HG03135 (cell line): Measurements from ENCODE around the gene PXT1.
"Not testable (repeated sequence)": the region's sequence is repeated elsewhere in the genome, so short reads cannot be mapped to it uniquely, and the experiment has no call there.

ENCODE experiments used
- ATAC-seq: cut with Tn5 transposase; IDR thresholded peaks from one replicate; pipeline ENCODE4 v1.9.1; 2021; ENCODE audit warnings: mild to moderate bottlenecking, moderate library complexity; ENCODE audit not compliant: unreplicated experiment

The PXT1 gene, protein sequence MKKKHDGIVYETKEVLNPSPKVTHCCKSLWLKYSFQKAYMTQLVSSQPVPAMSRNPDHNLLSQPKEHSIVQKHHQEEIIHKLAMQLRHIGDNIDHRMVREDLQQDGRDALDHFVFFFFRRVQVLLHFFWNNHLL

DNA sequence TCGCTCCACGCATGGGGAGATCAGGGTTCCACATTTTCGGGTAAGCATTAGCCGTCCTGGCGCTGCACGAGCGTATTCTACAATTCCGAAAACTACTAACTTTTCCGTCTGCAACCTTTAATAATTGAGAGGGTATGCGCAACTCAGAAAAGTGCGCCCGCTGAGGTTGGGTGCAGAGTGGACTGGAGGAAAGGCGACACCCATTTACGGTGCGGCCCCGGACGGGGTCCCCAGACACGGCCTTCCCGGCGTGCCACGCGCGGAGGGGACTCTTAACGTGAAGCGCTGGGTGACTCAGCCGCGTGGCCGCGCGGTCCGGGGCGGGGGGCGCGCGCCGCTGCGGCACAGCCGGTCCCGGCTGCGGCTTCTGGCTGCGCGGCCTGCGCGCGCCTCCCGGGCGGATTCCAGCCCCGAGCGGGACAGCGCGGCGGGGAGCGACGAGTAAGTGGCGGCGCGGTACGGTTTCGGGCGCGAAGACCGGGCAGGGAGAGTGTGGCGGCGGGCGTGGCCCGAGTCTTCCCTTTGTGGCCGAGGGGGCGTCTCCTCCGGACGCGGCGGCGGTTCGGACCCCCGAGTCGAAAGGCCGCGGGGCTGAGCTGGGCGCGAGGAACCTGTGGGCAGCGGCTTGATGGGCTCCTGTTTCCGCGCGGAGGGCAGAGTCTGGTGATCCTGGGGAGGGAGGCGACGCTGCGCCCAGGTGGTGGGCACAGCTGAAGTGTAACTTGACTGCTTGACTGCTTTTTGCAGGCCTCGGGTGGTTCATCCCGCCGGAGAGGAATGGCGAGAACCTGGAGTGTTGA, at the start of gene PXT1, which contains the start of gene KCTD20:
PXT1 (minus strand) TSS at position 184 of the 800 bp plus-strand sequence. CDS start 16,772 bp downstream, outside the sequence.
KCTD20 (plus strand) TSS at position 330 of the 800 bp plus-strand sequence. CDS start 27,098 bp downstream, outside the sequence.
- peak; percentile 75 for ATAC-seq

DNA sequence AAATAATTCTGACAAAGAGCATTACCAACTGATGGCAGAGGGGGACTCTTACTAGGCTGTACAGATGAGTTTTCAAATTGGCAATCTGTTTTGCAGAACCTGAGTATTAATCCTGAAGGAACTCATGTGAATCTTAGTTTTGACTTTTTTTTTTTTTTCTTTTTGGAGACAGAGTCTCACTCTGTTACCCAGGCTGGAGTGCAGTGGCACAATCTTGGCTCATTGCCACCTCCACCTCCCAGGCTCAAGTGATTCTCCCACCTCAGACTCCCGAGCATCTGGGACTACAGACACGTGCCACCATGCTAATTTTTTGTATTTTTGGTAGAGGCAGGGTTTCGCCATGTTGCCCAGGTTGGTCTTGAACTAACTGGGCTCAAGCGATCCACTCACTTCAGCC, 49.4 kb upstream of the PXT1 start:
- no peak for ATAC-seq

DNA sequence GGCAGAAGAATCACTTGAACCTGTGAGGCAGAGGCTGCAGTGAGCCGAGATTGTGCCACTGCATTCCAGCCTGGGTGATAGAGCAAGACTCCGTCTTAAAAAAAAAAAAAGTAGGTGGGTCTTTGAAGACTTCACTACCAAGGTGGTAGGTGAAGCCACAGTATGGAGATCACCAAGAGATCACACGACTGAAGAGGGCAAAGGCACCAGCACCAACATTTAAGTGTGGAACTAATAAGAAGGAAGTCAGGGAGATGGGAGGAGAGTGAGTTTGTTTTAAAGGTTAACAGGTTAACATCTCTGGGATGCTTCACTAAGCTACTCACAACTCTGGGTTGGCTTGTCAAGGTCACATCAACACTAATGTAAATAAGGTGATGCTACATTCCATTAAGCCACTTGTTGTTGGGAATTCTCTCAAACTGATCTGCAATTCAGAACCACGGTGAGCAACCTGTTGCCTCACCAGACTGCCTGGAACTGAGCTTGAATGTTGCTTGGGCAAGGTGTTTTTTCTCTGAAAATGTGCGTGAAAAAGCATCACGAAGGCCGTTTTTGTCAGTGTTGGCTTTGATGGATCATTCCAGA, 48.8 kb upstream of the PXT1 start:
- ATAC-seq, result no peak

DNA sequence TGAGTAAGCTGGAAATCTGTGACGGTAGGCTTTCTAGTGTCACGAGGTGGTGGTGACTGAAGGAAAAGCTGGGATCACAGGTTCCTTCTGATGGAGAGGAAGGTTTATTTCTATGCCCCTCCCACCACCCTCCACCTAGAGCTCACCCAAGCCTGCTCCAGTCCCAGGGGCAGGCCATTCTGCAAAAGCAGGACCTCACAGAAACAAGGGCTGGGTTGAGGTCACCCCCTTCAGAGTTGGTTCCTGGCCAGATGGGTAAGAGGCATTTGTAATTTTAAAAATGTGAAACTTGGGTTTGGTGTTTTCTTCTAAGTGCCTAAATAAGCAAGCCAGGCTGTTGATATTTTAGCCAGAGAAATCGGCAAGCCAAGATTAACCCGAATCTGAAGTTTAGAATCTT, 46.8 kb upstream of the PXT1 start:
- ATAC-seq, result no peak

DNA sequence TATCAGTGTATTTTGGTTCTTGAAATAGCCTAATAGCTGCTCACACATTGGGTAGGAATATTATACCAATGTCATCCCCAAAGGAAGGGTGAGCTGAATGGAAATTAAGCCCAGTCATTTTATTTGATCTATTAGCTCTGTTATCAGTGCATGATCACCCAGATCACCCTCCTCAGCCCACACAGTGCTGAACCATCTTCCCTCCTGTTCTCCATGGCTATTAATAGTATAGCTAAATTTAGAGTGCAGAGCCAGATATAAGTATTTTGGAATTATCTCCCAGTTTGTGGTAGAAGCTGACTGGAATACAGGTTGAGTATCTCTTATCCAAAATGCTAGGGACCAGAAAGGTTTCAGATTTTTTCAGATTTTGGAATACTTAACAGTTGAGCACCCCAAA, 45.6 kb upstream of the PXT1 start:
- no peak for ATAC-seq

DNA sequence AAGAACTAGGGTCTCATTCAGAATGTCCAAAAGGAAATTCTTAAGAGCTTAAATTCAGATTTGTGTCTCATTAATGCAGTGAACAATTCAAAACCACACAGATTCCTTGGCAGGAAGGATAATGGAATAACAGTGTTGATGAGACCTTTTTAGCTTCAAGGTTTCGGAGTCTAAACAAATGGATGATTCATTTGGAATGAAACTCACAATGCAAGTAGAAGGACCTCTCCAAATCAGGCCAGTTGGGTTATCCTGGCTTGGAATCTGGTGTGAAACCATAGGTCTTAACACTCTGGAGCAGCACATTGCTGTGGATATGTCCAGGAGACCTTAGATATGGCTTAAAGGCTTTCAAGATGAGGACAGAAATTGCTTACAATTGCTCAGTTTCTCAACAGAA, 45.0 kb upstream of the PXT1 start:
- no peak for ATAC-seq

DNA sequence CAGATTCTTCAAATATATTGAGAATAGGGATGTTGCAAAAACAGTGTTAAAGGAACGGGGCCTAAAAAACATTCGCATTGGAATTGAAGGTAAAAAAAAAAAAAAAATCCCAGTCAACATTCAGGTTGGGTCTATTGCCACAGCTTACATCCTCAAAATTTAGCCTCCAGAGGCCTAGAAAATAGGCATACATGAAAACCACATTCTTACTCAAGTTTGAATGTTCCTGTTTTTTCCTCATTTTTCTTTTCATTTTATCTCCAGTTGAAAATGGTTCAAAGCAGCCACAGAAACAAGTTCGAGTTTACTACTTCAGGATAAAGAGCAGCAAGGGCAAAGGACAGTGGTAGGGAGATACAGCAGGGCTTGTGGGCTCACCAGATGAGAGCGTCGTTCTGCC, 42.1 kb upstream of the PXT1 start:
- ATAC-seq, result no peak

DNA sequence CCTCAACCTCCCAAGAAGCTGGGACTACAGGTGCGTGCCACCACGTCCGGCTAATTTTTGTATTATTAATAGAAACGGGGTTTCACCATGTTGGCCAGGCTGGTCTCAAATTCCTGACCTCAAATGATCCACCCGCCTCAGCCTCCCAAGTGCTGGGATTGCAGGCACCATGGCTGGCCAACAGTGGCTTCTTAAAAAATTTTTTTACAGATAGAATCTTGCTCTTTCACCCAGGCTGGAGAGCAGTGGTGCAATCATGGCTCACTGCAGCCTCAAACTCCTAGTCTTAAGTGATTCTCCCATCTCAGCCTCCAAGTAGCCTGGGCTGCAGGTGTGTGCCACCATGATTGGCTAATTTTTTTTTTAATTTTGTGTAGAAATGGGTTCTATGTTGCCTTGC, 40.7 kb upstream of the PXT1 start:
- ATAC-seq, result not testable (repeated sequence)

DNA sequence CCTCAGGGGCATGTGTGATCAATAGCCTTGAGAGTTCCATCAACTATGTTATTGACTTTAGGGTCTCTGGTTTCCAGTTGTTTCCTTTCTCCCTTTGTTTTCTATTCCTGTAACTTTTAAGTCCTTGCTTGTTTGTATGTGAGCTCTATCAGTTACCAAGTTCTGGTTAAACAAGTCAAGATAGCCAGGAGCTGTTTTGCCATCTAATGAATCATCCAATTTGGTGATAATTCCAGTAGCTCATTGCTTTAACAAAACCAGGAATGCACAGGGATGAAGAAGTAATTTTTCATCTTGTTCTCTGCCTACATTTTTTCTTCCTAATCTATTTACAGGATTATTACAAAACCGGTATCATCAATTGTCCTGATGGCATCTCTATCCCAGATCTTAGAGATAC, 36.6 kb upstream of the PXT1 start:
- ATAC-seq, result no peak

DNA sequence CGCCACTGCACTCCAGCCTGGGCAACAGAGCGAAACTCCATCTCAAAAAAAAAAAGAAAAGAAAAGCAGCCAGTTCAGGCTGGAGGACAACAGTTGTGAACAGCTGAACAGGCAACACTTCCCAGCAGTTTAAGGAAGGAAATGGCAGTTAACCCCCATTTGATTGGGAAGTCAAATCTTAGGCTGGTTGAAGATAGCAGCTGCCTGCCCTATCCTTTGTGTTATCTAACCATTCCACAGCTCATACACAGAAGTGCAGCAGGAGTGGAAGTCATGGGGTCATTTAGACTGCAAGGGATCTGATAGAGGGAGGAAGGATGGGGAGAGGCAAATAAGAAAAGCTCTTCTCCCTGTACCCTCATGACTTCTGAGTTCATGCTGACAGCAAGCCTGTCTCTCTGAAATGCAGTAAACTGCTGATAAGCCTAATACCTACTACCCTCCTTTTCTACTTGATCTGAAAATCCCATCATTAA, 35.4 kb upstream of the PXT1 start:
- ATAC-seq, result no peak

DNA sequence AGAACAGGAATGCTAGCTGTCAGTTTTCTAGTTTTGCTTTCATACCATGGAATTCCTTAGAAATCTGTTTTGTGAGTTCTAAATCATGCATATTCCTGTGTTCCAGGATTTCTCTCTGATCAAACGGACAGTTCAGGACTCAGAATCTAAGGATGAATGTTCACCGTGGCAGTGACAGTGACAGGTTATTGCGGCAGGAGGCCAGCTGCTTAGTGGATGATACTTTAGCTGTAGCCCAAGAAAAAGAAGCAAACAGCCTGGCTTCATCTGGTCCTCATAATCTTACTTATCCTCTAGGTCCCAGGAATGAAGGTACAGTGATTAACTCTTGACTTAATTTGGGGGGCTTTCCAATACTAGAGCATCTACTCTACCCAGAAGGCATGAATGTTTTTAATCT, 27.3 kb upstream of the PXT1 start:
- no peak for ATAC-seq

DNA sequence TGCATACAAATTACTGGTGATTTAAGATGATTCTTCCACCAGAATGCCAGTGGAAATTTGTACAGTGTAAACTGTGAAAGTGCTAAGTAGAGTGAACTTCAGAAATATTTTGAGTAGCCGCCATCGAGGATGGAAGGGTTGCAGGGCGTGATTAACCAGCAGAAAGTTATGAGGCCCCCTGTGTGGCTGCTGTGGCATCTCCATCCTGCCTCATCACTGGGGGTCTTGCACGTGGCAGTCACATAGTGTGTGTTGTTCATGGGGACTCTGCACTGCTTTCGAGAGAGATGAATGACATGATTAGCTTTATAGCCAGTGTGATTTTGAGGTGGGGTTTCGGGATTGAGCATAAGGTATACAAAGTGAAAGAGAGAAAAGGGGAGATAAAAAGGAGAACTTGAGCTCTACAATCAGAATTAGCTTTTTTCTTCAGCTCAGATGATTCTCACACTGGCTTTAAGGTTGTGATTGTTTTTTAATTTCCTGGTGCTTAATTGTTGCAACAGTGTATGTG, 26.6 kb upstream of the PXT1 start:
- no peak for ATAC-seq

DNA sequence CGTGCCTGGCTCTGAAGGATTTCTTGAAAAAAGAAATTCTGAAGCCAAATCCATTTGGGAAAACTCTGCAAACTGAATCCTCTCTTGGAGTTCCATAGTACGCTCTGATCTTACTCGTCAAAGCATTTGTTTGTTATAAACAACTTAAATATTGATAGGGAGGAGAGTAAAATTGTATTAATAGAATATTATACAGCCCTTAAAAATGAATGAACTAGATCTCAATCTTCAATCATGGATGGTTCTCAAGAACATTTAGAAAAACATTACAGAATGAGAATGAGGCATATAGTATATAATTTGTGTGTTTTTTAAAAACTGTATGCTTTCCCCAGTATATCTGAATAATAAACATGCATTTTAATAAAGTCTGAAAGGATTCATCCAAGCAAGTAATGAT, 25.0 kb upstream of the PXT1 start:
- ATAC-seq, result no peak

DNA sequence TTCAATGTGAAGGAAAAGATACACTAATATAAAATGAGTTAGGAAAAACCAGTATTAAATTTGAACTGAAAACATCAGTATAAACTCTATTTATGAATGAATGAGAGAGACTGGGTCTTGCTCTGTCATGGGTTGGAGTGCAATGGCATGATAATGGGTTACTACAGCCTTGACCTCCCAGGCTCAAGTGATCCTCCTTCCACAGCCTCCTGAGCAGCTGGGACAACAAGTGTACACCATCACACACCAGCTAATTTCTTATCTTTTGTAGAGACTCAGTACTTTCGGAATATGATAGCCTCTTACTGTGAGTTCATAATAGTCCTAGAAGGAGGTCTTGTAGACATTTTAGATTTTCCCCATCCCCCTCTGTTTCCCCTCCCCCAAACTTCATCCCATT, 21.6 kb upstream of the PXT1 start:
- ATAC-seq, result no peak

DNA sequence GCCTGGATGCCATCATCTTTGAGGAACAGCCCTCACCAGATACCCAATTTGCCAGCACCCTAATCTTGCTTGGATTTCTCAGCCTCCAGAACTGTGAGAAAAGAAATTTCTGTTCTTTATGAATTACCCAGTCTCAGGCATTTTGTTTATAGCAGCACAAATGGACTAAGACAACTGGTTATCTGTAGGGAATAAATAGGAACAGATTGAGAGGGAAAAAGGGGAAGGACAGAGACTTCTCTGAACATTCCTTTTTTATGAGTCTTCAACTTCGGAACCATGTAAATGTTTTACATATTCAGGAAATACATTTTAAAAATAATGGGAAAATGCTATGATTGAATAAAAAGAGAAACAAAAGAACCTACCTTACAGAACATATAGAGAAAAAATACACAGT, 21.0 kb upstream of the PXT1 start:
- no peak for ATAC-seq

DNA sequence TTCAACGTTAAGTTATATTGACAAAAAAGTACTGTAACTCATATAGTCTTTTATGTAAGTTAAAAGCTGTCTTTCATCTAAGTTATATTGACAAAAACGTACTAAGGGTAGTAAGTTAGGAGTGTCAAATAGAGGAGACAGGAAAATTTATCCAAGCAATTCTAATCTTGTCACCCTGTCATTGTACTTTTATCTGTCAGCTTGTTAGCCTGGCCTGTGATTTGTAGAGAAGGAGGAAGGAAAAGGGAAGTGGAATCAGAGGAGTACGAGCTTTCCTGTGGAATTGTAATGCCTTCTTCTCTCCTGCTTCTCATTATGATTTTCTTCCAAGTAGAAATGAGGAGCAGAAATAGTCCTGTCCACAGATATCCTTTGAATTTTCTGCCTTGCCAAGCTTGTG, 19.0 kb upstream of the PXT1 start:
- ATAC-seq, result no peak

DNA sequence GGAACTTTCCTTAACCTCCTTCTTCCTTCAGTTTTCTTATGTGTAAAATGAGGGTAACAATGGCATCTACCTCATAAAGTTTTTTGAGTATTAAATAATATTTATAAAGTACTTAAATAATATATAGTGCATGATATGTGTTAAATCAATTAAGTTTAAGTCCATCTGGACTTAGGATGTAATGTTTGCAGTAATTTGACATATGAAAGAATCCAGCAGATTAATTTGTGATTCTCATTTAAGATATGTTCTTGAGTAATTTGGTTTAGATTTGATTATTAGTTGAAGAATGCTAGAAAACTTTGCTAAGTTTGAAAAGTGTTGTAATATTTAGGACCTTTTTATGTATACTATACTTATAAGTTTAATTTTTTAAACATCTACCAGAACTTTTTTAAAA, 18.3 kb upstream of the PXT1 start:
- no peak for ATAC-seq

DNA sequence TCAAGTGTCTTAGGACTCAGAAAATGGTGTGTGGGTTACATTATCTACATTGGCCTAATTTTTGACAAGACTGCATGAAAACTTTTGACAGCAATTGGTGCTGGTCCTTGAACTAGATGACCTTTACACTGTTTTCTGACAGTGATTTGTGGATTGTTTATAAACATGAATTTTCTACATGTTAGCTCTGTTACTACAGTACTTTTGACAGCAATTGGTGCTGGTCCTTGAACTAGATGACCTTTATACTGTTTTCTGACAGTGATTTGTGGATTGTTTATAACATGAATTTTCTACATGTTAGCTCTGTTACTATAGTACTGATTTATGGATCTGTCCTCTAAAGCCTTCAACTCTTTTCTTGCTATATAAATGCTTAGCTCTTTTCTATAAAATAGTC, 16.8 kb upstream of the PXT1 start:
- no peak for ATAC-seq

DNA sequence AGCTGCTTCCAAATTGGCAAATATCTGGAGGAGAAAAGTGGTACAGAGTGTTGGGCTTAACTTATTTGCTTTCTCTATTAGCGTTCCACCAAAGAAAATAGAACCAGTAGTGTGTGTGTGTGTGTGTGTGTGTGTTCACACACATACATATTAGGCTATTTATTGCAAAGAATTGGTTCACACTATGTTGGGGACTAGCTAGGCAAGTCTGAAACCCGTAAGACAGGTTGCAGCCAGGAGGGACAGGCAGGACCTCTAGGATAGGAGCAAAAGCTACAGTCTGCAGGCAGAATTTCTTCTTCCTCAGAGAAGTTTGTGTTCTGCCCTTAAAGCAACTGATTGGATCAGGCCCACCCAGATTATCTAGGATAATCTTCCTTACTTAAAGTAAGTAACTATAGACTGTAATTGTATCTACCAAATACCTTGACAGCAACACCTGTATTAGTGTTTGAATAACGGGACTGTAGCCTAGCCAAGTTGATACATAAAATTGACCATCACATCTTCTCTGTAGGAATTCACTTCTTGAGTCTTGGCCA, 12.9 kb upstream of the PXT1 start:
- ATAC-seq, result no peak

DNA sequence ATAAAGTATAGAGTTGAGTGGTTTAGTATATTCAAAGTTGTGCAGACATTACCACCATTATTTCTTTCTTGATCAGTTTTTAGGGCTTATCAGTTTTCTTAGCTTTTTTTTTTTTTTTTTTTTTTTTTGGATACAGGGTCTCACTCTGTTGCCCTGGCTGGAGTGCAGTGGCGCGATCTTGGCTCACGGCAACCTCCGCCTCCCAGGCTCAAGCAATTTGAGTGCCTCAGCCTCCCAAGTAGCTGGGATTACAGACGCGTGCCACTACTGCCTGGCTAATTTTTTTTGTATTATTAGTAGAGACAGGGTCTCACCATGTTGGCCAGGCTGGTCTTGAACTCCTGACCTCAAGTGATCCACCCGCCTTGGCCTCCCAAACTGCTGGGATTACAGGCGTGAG, 10.2 kb upstream of the PXT1 start:
- ATAC-seq, result not testable (repeated sequence)

DNA sequence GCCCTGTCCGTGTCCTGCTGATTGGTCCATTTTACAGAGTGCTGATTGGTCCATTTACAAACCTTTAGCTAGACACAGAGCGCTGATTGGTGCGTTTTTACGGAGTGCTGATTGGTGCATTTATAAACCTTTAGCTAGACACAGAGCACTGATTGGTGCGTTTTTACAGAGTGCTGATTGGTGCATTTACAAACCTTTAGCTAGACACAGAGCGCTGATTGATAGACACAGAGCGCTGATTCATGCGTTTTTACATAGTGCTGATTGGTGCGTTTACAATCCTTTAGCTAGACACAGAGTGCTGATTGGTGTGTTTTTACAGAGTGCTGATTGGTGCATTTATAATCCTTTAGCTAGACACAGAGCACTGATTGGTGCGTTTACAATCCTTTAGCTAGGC, 6.5 kb upstream of the PXT1 start:
- not testable (repeated sequence) for ATAC-seq

DNA sequence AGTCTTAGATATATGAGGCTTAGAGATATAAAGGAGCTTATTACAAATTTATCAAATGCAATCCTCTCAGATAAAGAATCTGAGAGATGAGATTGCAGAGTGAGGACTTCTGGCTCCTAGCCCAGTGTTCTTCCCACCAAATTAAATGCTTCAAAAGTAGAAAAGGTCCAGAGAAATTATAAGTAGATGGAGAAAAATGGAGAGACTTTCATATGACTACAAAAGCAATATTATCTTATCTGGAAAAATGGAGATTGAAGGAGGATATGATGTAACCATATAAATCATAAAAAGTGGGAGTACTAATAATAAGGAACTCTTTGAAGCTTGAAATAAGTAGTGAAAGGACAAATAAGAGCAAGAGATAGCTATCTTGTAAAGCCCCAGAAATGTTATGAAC, 3.0 kb upstream of the PXT1 start:
- no peak for ATAC-seq
